Mesendoderm (in vitro differentiated cells): ENCODE results near the gene EIF4G3.
A peak's percentile ranks its signal among the peaks of the same experiment; 100 is the strongest.
"Not testable (repeated sequence)": the region's sequence is repeated elsewhere in the genome, so short reads cannot be mapped to it uniquely, and the experiment has no call there.

Experiments
- DNase-seq: peaks from one replicate; pipeline ENCODE4 v3.0.0; 2013
- H2AK5ac ChIP-seq: 2 replicates; pipeline ENCODE4 v1.6.1; 2013; ENCODE audit warnings: low read length, inconsistent platforms
- H2BK120ac ChIP-seq: 2 replicates; pipeline ENCODE4 v1.6.1; 2013; ENCODE audit warnings: low read depth, mild to moderate bottlenecking, low read length, moderate library complexity, mixed read lengths
- H2BK15ac ChIP-seq: replicated peaks from 2 replicates; pipeline ENCODE4 v1.6.1; 2013; ENCODE audit warnings: low read depth, mild to moderate bottlenecking, moderate library complexity
- H2BK5ac ChIP-seq: 2 replicates; pipeline ENCODE4 v1.6.1; 2013; ENCODE audit warnings: low read length, inconsistent platforms
- H3K18ac ChIP-seq: 2 replicates; pipeline ENCODE4 v1.6.1; 2013; ENCODE audit warnings: mild to moderate bottlenecking, low read length, mixed read lengths
- H3K23ac ChIP-seq: one replicate; pipeline ENCODE4 v1.6.1; 2013; ENCODE audit warnings: low read length
- H3K27ac ChIP-seq: 2 replicates; pipeline ENCODE4 v1.5.1; 2013; ENCODE audit warnings: low read depth, mild to moderate bottlenecking, inconsistent platforms, low read length, moderate library complexity
- H3K27me3 ChIP-seq: 2 replicates; pipeline ENCODE4 v1.6.1; 2013; ENCODE audit warnings: low read length, control low read depth, mild to moderate bottlenecking, inconsistent platforms; ENCODE audit not compliant: insufficient read depth, poor library complexity
- H3K36me3 ChIP-seq: 2 replicates; pipeline ENCODE4 v1.6.1; 2013; ENCODE audit warnings: low read length, inconsistent platforms; ENCODE audit not compliant: control insufficient read depth, insufficient read depth
- H3K4ac ChIP-seq: one replicate; pipeline ENCODE4 v1.6.1; 2013; ENCODE audit warnings: low read depth, mild to moderate bottlenecking, low read length, moderate library complexity
- H3K4me1 ChIP-seq: 2 replicates; pipeline ENCODE4 v1.6.1; 2013; ENCODE audit warnings: low read depth, low read length, inconsistent platforms; ENCODE audit not compliant: control insufficient read depth
- H3K4me2 ChIP-seq: 2 replicates; pipeline ENCODE4 v1.6.1; 2013; ENCODE audit warnings: low read length
- H3K4me3 ChIP-seq: 2 replicates; pipeline ENCODE4 v1.5.1; 2013; ENCODE audit warnings: mild to moderate bottlenecking, low read length
- H3K56ac ChIP-seq: one replicate; pipeline ENCODE4 v1.6.1; 2013; ENCODE audit warnings: low read length
- H3K79me1 ChIP-seq: 2 replicates; pipeline ENCODE4 v1.6.1; 2013; ENCODE audit warnings: low read length, inconsistent platforms
- H3K79me2 ChIP-seq: 2 replicates; pipeline ENCODE4 v1.6.1; 2013; ENCODE audit warnings: mild to moderate bottlenecking, low read length; ENCODE audit not compliant: control insufficient read depth, insufficient read depth
- H3K9ac ChIP-seq: 2 replicates; pipeline ENCODE4 v1.6.1; 2013; ENCODE audit warnings: low read length, inconsistent platforms
- H4K5ac ChIP-seq: one replicate; pipeline ENCODE4 v1.6.1; 2013; ENCODE audit warnings: low read length
- H4K8ac ChIP-seq: one replicate; pipeline ENCODE4 v1.6.1; 2013; ENCODE audit warnings: low read depth, mild to moderate bottlenecking, control low read depth, low read length, moderate library complexity
- WGBS: extraction: QIAGEN DNeasy Blood & Tissue Kit; methylation state at CpG from one replicate; pipeline ENCODE4 v1.1.7; 2013; ENCODE audit warnings: low lambda C conversion rate, missing lambda C conversion rate; ENCODE audit not compliant: insufficient coverage; ENCODE audit errors: extremely low coverage; 5-methylcytosine and 5-hydroxymethylcytosine counted together

Gene EIF4G3

GRCh38 chr1:20921285-20921684 is 255.4 kb downstream of the EIF4G3 start:
- no peaks in the 10 kb centered on the region for H3K27me3 ChIP-seq
- H3K79me2 ChIP-seq: no peaks in the 10 kb centered on the region
- no peaks in the 10 kb centered on the region for H3K79me1 ChIP-seq
- H2AK5ac ChIP-seq: no peak overlapping the region
- H3K27ac ChIP-seq: no peak overlapping the region
- H3K18ac ChIP-seq: no peak overlapping the region
- no peak overlapping the region for H3K56ac ChIP-seq
- H4K5ac ChIP-seq: no peak overlapping the region
- H3K4ac ChIP-seq: no peak overlapping the region
- no peak overlapping the region for H3K9ac ChIP-seq
- DNase-seq: peak; percentile 37
- no peak overlapping the region for H2BK5ac ChIP-seq
- H3K4me2 ChIP-seq: no peak overlapping the region
- no peak overlapping the region for H2BK15ac ChIP-seq
- no peak overlapping the region for H2BK120ac ChIP-seq
- 100% methylated on average over 1 of the region's 3 CpGs for WGBS
- no peaks in the 10 kb centered on the region for H3K4me1 ChIP-seq
- H4K8ac ChIP-seq: no peak overlapping the region
- H3K4me3 ChIP-seq: no peak overlapping the region
- H3K23ac ChIP-seq: no peak overlapping the region
- no peaks in the 10 kb centered on the region for H3K36me3 ChIP-seq

GRCh38 chr1:20913242-20913641 is 263.5 kb downstream of the EIF4G3 start:
- H3K4me3 ChIP-seq: no peak overlapping the region
- no peak overlapping the region for H3K23ac ChIP-seq
- H3K36me3 ChIP-seq: no peaks in the 10 kb centered on the region
- no peaks in the 10 kb centered on the region for H3K79me1 ChIP-seq
- H2AK5ac ChIP-seq: no peak overlapping the region
- H3K27me3 ChIP-seq: no peaks in the 10 kb centered on the region
- H2BK120ac ChIP-seq: no peak overlapping the region
- H3K79me2 ChIP-seq: no peaks in the 10 kb centered on the region
- no peak overlapping the region for H3K56ac ChIP-seq
- no peak overlapping the region for H3K27ac ChIP-seq
- H3K4me2 ChIP-seq: no peak overlapping the region
- H3K4me1 ChIP-seq: no peaks in the 10 kb centered on the region
- no peak overlapping the region for H2BK5ac ChIP-seq
- H4K5ac ChIP-seq: no peak overlapping the region
- DNase-seq: no peak
- H3K4ac ChIP-seq: no peak overlapping the region
- H4K8ac ChIP-seq: no peak overlapping the region
- no peak overlapping the region for H2BK15ac ChIP-seq
- no peak overlapping the region for H3K9ac ChIP-seq
- peak overlapping the region; percentile 18 for H3K18ac ChIP-seq
- no CpG with 5 or more reads among the region's 2 CpGs for WGBS

GRCh38 chr1:20907526-20907925 is 269.2 kb downstream of the EIF4G3 start:
- not testable (repeated sequence) for H3K23ac ChIP-seq, H3K79me1 ChIP-seq, H2BK5ac ChIP-seq, H3K4ac ChIP-seq, H4K8ac ChIP-seq, H2BK120ac ChIP-seq, H3K56ac ChIP-seq, H3K4me3 ChIP-seq, H2BK15ac ChIP-seq, H3K9ac ChIP-seq, H3K27me3 ChIP-seq, DNase-seq, H2AK5ac ChIP-seq, H3K36me3 ChIP-seq, H3K27ac ChIP-seq, H3K79me2 ChIP-seq, H3K4me2 ChIP-seq, H3K4me1 ChIP-seq, H4K5ac ChIP-seq, H3K18ac ChIP-seq
- WGBS: no CpG with 5 or more reads among the region's 2 CpGs

- no peak overlapping the region for H2BK120ac ChIP-seq
- no peaks in the 10 kb centered on the region for H3K27me3 ChIP-seq
- H4K5ac ChIP-seq: no peak overlapping the region
- H3K4ac ChIP-seq: no peak overlapping the region
- no peak overlapping the region for H3K9ac ChIP-seq
- H3K79me2 ChIP-seq: no peaks in the 10 kb centered on the region
- no peak overlapping the region for H3K4me2 ChIP-seq
- H3K18ac ChIP-seq: no peak overlapping the region
- H3K27ac ChIP-seq: no peak overlapping the region
- H3K56ac ChIP-seq: no peak overlapping the region
- H3K79me1 ChIP-seq: no peaks in the 10 kb centered on the region
- H2BK5ac ChIP-seq: no peak overlapping the region
- no CpG with 5 or more reads among the region's 2 CpGs for WGBS
- no peak overlapping the region for H2AK5ac ChIP-seq
- no peak overlapping the region for H4K8ac ChIP-seq
- no peak overlapping the region for H3K4me3 ChIP-seq
- no peaks in the 10 kb centered on the region for H3K4me1 ChIP-seq
- H3K36me3 ChIP-seq: no peaks in the 10 kb centered on the region
- DNase-seq: peak; percentile 39
- H2BK15ac ChIP-seq: no peak overlapping the region
- H3K23ac ChIP-seq: no peak overlapping the region
These were observed 273.3 kb downstream of the EIF4G3 start for GRCh38 chr1:20903437-20903836.

GRCh38 chr1:20900056-20900455 is 276.6 kb downstream of the EIF4G3 start:
- H3K56ac ChIP-seq: no peak overlapping the region
- H3K27ac ChIP-seq: no peak overlapping the region
- no peak overlapping the region for H3K9ac ChIP-seq
- H4K8ac ChIP-seq: no peak overlapping the region
- no peak overlapping the region for H3K4me2 ChIP-seq
- no peak overlapping the region for H2AK5ac ChIP-seq
- H3K27me3 ChIP-seq: no peaks in the 10 kb centered on the region
- no peaks in the 10 kb centered on the region for H3K4me1 ChIP-seq
- no peaks in the 10 kb centered on the region for H3K79me1 ChIP-seq
- no peak overlapping the region for H3K23ac ChIP-seq
- H3K36me3 ChIP-seq: no peaks in the 10 kb centered on the region
- no peak overlapping the region for H2BK5ac ChIP-seq
- no peak for DNase-seq
- H4K5ac ChIP-seq: no peak overlapping the region
- H3K4me3 ChIP-seq: no peak overlapping the region
- no peak overlapping the region for H2BK120ac ChIP-seq
- H3K4ac ChIP-seq: no peak overlapping the region
- H3K79me2 ChIP-seq: no peaks in the 10 kb centered on the region
- H3K18ac ChIP-seq: no peak overlapping the region
- H2BK15ac ChIP-seq: no peak overlapping the region

- H3K79me1 ChIP-seq: no peaks in the 10 kb centered on the region
- no peak overlapping the region for H3K18ac ChIP-seq
- H3K4me3 ChIP-seq: no peak overlapping the region
- H2AK5ac ChIP-seq: no peak overlapping the region
- H2BK5ac ChIP-seq: no peak overlapping the region
- no CpG with 5 or more reads among the region's 5 CpGs for WGBS
- no peak overlapping the region for H4K5ac ChIP-seq
- H3K9ac ChIP-seq: no peak overlapping the region
- H3K27me3 ChIP-seq: no peaks in the 10 kb centered on the region
- H4K8ac ChIP-seq: no peak overlapping the region
- no peak overlapping the region for H3K56ac ChIP-seq
- DNase-seq: no peak
- no peak overlapping the region for H2BK15ac ChIP-seq
- H3K4ac ChIP-seq: no peak overlapping the region
- H3K36me3 ChIP-seq: no peaks in the 10 kb centered on the region
- no peak overlapping the region for H3K27ac ChIP-seq
- H3K23ac ChIP-seq: no peak overlapping the region
- H3K4me1 ChIP-seq: no peaks in the 10 kb centered on the region
- no peaks in the 10 kb centered on the region for H3K79me2 ChIP-seq
- no peak overlapping the region for H2BK120ac ChIP-seq
- no peak overlapping the region for H3K4me2 ChIP-seq
These were observed 277.3 kb downstream of the EIF4G3 start for GRCh38 chr1:20899154-20899972.
